Measurements from ENCODE around the gene PFKFB3.
"Not testable (repeated sequence)": the region's sequence is repeated elsewhere in the genome, so short reads cannot be mapped to it uniquely, and the experiment has no call there.

The PFKFB3 gene

GRCh38 chr10:6239213-6239991 lies 36.7 kb downstream of the PFKFB3 start:
- DNase-seq, result peak; percentile 96

GRCh38 chr10:6240254-6240653 lies 37.5 kb downstream of the PFKFB3 start:
- no peak for DNase-seq

GRCh38 chr10:6242089-6242488 lies 39.4 kb downstream of the PFKFB3 start:
- no peak for DNase-seq

DNA sequence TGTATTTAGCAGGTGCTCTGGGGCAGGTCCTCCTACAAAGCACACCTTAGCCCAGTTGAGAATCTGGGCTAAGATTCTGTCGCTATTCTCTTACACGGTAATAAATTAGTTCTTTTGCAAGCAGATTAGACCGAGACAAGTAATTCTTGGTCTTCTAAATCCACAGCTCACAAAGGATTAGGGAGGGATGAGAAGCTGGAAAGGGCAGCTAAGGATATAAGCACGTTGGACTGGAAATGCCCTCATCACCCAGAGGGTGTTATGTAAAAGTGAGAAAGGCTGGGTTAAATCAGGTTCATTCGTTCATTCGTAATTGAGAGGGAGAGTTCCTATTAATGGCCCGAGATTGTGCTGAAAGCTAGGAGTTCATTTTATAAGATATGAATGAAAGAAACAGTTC lies 41.8 kb downstream of the PFKFB3 start:
- DNase-seq, result no peak

- no peak for DNase-seq
These were observed 44.4 kb downstream of the PFKFB3 start for GRCh38 chr10:6247041-6247712.

GRCh38 chr10:6248908-6249307 lies 46.2 kb downstream of the PFKFB3 start:
- not testable (repeated sequence) for DNase-seq

GRCh38 chr10:6249698-6250097 lies 47.0 kb downstream of the PFKFB3 start:
- no peak for DNase-seq

DNA sequence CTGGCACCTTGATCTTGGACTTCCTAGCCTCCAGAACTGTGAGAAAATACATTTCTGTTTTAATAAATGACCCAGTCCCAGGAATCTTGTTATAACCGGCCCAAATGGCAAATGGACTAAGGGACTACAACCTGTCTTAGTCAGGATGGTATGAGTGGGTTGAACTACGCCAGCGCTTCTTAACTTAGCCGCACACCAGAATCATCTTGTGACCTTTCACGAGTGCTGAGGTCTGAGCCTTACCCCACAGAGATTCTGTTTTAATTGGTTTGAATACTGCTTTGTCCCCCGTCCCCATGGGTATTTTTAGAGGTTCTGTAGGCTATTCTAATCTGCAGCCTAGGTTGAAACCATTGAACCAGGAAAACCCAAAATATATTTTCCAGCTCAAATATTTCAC lies 48.0 kb downstream of the PFKFB3 start:
- DNase-seq, result no peak

- no peak for DNase-seq
These were observed 51.5 kb downstream of the PFKFB3 start for GRCh38 chr10:6254201-6254600.

DNA sequence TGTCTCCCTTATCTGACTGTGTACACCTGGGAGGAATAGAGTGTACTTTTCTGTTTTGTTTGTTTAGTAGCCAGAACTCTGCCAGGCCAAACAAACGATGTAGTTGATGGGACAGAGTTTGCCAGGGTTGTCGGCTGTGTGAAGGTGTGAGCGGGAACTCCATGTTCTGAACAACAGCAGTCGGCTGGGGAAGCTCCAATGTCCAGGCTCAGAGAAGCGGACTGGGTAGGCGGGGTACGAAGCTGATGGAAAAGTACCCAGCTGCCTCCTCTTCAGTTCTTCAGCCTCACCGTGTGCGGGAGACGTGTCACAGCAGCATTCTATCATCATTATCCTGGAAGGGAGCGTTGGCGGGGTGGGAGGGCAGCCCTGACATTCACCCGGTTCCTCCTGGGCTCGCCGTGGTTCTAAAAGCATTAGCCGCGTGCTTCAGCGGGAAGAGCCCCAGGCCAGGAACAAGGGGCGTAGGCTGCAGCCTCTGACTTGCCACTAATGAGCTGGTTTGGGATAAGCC lies 52.9 kb downstream of the PFKFB3 start:
- DNase-seq, result no peak

- no peak for DNase-seq
These were observed 53.7 kb downstream of the PFKFB3 start for GRCh38 chr10:6256439-6256838.

- DNase-seq, result no peak
These were observed 56.4 kb downstream of the PFKFB3 start for GRCh38 chr10:6259153-6259552.

DNA sequence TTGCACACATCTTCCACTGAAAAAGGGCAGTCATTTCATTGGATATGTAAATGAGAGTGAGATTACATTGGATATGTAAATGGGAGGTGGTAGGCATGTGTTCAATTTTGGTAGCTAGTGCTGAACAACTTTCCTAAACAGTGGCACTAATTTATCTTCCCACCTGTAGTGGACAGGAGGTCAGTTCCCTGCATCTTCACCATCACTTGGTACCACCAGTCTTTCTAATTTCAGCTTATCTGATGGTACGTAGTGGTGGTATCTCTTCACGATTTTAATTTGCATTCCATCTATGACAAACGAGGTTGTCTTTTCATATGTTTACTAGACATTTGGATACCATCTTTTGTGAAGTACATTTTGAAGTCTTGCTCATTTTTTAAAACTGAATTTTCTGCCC lies 58.1 kb downstream of the PFKFB3 start:
- DNase-seq, result no peak

DNA sequence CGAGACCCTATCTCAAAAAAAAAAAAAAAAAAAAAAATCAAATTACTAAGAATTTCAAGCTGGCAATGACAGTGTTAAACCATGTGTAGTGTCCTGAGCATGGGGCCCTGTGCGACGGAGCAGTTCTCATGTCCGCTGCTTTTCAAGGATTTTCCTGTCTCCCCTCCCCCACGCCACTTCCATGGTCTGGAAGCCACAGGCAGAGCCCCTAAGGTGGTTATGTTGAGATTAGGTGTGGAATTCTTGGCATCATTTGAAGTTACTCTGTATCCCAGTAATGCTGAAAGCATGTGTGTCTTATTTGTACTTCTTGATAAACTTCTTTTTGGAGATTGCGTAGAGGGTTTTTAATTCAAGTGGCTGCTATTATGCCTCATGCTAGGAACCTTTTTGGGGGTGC lies 65.2 kb downstream of the PFKFB3 start:
- DNase-seq, result no peak

- DNase-seq, result no peak
These were observed 66.7 kb downstream of the PFKFB3 start for GRCh38 chr10:6269432-6269831.

GRCh38 chr10:6269953-6270867 lies 67.5 kb downstream of the PFKFB3 start:
- DNase-seq, result no peak

DNA sequence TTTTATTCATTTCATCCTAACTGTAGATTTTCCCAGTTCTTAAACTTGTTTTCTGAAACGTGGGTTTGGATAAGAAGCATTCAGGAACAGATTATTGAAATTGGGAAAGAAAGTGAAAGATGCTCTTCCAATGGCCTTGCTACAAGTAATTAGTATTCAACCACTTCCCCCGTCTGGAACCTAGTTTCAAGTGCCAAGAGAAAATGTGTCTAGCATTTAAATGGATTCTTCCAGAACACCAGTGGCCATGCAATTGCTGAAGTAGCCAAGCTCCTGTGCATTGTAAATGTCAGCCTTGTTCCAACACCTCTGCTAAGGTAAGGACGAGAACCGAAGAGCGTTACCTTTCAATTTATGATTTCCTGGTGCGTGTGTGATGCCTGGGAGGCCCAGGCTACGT lies 68.2 kb downstream of the PFKFB3 start:
- no peak for DNase-seq

DNA sequence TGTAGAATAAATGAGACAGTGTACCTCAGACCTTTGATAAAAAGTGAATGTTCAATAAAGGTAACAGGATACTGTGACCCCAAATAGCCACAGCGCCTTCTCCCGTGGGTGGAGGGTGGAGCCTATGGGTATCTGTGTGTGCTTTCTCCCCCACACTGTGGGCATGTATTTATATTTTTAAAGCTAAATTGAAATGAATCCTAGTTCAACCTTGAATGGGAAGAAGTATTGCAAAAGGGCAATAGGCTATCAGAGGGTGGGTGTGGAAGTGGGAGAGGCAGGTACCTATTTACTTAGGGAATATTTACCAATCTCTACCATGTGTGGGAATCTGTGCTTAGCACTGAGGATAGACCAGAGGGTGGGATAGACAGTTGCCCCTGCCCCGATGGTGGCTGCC lies 68.9 kb downstream of the PFKFB3 start:
- no peak for DNase-seq

- no peak for DNase-seq
These were observed 69.4 kb downstream of the PFKFB3 start for GRCh38 chr10:6272126-6272525.

- peak; percentile 44 for DNase-seq
These were observed 70.6 kb downstream of the PFKFB3 start for GRCh38 chr10:6273351-6273750.

DNA sequence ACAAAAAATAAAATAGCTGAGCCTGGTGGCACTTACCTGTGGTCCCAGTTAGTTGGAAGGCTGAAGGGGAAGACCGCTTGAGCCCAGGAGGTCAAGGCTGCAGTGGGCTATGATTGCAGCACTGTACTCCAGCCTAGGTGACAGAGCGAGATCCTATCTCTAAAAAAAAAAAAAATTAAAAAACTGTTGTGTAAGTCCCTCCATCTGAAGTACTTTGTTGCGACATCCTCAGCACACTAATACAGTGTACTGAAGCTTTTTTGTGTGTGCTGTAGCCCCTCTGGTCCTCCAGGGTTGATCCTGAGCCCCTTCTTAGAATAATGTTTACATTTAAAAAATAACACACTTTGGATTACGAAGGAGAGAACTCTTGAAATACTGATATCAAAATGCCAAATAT lies 71.3 kb downstream of the PFKFB3 start:
- no peak for DNase-seq

DNA sequence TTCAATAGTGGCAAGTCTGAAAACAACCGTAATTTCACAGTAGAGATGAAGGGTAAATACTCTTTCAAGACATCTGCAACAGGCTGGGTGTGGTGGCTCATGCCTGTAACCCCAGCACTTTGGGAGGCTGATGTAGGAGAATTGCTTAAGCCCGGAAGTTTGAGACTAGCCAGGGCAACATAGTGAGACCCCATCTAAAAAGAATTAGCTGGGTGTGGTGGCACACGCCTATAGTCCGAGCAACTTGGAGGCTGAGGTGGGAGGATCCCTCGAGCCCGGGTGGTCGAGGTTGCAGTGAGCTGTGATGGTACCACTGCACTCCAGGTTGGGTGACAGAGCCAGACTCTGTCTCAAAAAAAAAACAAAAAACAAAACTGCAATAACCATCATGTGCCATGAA lies 71.8 kb downstream of the PFKFB3 start:
- no peak for DNase-seq

Measured in fibroblast of skin of scalp (primary cell).